ENCODE measurements around the gene TEKT2.

DNA sequence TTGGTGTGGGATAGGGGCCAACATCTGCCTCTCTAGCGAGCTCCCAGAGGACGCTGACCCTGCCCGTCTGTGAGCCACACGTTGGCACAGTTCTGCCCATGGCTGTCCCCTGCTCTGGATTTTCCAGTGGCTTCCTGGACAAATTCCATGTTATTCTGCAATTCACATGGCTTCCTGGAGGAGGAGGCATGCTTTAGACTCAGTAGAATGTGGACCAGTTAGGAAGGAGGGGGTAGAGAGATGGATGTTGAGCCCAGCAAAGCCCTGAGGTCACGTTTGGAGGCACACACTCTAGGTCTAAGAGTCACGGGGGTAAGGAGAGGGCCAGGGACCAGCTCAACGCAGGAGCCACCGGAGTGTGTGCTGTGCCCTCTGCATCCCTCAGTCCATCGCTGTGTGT is 28.9 kb downstream of the TEKT2 start:
- TF ChIP-seq POLR2AphosphoS5 (IDR thresholded peaks at IDR 0.05; ENCODE audit: low read depth, low read length) (no peak), POLR2A (IDR thresholded peaks at IDR 0.05; ENCODE audit: low read depth, low read length) (no peak)

Measured in GM12892 (cell line).